Endodermal cell (in vitro differentiated cells): ENCODE results near the gene INPP4B. TPM values are rescaled to one million over a fixed set of nuclear protein-coding genes. Genes with fewer than 3 reads are reported as not detected.

Experiments used
- DNase-seq: peaks from one replicate; pipeline ENCODE4 v3.0.0-alpha.2; 2017
- H3K27ac ChIP-seq: 2 replicates; pipeline ENCODE4 v1.5.1; 2013; ENCODE audit warnings: mild to moderate bottlenecking, low read depth, low read length, moderate library complexity
- H3K27me3 ChIP-seq: 2 replicates; pipeline ENCODE4 v1.6.1; 2013; ENCODE audit warnings: mild to moderate bottlenecking, low read length, moderate library complexity; ENCODE audit not compliant: insufficient read depth, control insufficient read depth, poor library complexity, severe bottlenecking
- H3K36me3 ChIP-seq: 2 replicates; pipeline ENCODE4 v1.7.0; 2013; ENCODE audit warnings: mild to moderate bottlenecking, low read length, moderate library complexity; ENCODE audit not compliant: control insufficient read depth, insufficient read depth
- H3K4me1 ChIP-seq: one replicate; pipeline ENCODE4 v1.7.0; 2013; ENCODE audit warnings: low read length; ENCODE audit not compliant: control insufficient read depth, insufficient read depth
- H3K4me3 ChIP-seq: 2 replicates; pipeline ENCODE4 v1.5.1; 2013; ENCODE audit warnings: mild to moderate bottlenecking, low read length, moderate library complexity
- H3K9ac ChIP-seq: 2 replicates; pipeline ENCODE4 v1.6.1; 2013; ENCODE audit warnings: mild to moderate bottlenecking, low read length, moderate library complexity; ENCODE audit not compliant: poor library complexity, severe bottlenecking; ENCODE audit errors: extremely low read depth
- H3K9me3 ChIP-seq: 2 replicates; pipeline ENCODE4 v1.6.1; 2013; ENCODE audit warnings: mild to moderate bottlenecking, low read length, moderate library complexity; ENCODE audit not compliant: control insufficient read depth
- H3K27ac Mint-ChIP-seq: 2 replicates; pipeline ENCODE4 v1.8.0; 2020; ENCODE audit warnings: mixed read lengths
- H3K27me3 Mint-ChIP-seq: 2 replicates; pipeline ENCODE4 v1.8.0; 2021; ENCODE audit warnings: mild to moderate bottlenecking, mixed read lengths; ENCODE audit not compliant: insufficient read depth
- H3K36me3 Mint-ChIP-seq: 2 replicates; pipeline ENCODE4 v1.8.0; 2020; ENCODE audit warnings: low read depth, mixed read lengths
- H3K4me1 Mint-ChIP-seq: 2 replicates; pipeline ENCODE4 v1.8.0; 2020; ENCODE audit warnings: mixed read lengths
- H3K4me3 Mint-ChIP-seq: 2 replicates; pipeline ENCODE4 v1.8.0; 2020; ENCODE audit warnings: mild to moderate bottlenecking, moderate library complexity, mixed read lengths
- H3K9me3 Mint-ChIP-seq: 2 replicates; pipeline ENCODE4 v1.8.0; 2020; ENCODE audit warnings: mild to moderate bottlenecking, mixed read lengths
- WGBS, 2 experiments: methylation state at CpG; one replicate each; pipeline versions ENCODE4 v1.1.5 to v1.1.7; 2013; ENCODE audit warnings: missing lambda C conversion rate in 2 of 2, mixed read lengths in 1 of 2; ENCODE audit not compliant: insufficient coverage in 1 of 2, insufficient read length in 1 of 2; 5-methylcytosine and 5-hydroxymethylcytosine counted together
- total RNA-seq, 2 donors: library from RNA; stranded (reverse); fragmentation: NEBNext Ultra II Directional in 1 of 2; extraction: Animal tissue kit (Norgen Biotek cat#: 25700) in 1 of 2; gene quantifications; 2 replicates in 1 of 2; 3 replicates in 1 of 2; pipeline ENCODE4 v1.2.1, GENCODE V29; 2021
- TF ChIP-seq, protein P1 (sequence below): fragments of 200-600 bp; sonication (generic); conservative IDR thresholded peaks from 2 replicates; pipeline ENCODE4 v1.5.0; 2021; ENCODE audit warnings: antibody characterized with exemption, mild to moderate bottlenecking

Gene INPP4B
- total RNA-seq, 2 donors from 2014 or later = 0.64 to 0.66 TPM

DNA sequence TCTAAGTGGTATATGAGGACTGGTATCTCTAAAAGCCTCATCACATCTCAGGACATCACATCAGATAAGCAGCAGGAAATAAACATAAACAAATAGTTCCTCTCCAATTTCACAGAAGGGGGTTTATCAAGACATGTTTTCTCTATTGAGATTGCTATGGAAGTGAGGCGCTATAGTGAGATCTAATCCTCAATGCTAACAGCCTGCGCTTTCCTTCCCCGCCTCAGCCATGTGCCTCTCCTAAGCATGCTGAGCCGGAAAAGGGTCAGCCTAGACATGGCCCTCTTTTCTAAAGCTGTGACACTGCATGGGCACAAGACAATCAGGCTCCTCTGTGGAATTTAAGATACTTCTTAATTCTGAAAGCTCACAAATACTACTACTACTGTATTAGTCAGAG, 286.1 kb downstream of the INPP4B start:
- Mint-ChIP-seq H3K27me3 (peaks cover 26% of the 10 kb centered on the region), H3K4me1 (peaks cover 7% of the 10 kb centered on the region), H3K27ac (no peak overlapping the region), H3K4me3 (no peak overlapping the region), H3K36me3 (no peaks in the 10 kb centered on the region), H3K9me3 (peaks cover 2% of the 10 kb centered on the region)
- peaks cover 10% of the 10 kb centered on the region for H3K27me3 ChIP-seq
- TF ChIP-seq, protein P1, sequence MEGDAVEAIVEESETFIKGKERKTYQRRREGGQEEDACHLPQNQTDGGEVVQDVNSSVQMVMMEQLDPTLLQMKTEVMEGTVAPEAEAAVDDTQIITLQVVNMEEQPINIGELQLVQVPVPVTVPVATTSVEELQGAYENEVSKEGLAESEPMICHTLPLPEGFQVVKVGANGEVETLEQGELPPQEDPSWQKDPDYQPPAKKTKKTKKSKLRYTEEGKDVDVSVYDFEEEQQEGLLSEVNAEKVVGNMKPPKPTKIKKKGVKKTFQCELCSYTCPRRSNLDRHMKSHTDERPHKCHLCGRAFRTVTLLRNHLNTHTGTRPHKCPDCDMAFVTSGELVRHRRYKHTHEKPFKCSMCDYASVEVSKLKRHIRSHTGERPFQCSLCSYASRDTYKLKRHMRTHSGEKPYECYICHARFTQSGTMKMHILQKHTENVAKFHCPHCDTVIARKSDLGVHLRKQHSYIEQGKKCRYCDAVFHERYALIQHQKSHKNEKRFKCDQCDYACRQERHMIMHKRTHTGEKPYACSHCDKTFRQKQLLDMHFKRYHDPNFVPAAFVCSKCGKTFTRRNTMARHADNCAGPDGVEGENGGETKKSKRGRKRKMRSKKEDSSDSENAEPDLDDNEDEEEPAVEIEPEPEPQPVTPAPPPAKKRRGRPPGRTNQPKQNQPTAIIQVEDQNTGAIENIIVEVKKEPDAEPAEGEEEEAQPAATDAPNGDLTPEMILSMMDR = no peak
- H3K4me1 ChIP-seq = no peaks in the 10 kb centered on the region
- peak; percentile 53 for DNase-seq
- H3K27ac ChIP-seq = no peak overlapping the region
- 75 to 77% methylated on average over 3 to 4 of the region's 4 CpGs for WGBS, 2 experiments
- H3K9ac ChIP-seq = no peak overlapping the region
- no peaks in the 10 kb centered on the region for H3K9me3 ChIP-seq
- H3K4me3 ChIP-seq = no peak overlapping the region
- no peaks in the 10 kb centered on the region for H3K36me3 ChIP-seq

DNA sequence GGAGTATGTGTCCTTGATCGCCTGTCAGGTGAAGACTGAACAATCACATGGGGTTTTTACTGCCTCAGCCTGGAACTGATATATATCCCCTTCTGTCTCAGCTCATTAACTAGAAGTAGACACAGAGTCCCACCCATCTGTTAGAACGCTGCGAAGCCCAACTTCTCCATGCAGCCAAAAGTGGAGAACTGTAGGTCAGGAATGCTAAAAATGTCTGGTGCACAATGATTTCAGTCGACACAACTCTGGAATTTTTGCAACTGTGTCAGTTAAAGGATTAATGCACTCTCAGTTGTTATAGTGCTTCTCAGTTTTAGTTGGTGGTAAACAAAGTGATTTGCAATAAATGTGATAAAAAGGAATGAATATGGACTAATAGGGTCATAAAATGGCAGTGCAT, 287.2 kb downstream of the INPP4B start:
- Histone ChIP-seq H3K9me3 (no peaks in the 10 kb centered on the region), H3K4me1 (no peaks in the 10 kb centered on the region), H3K27me3 (peaks cover 10% of the 10 kb centered on the region), H3K27ac (no peak overlapping the region), H3K4me3 (no peak overlapping the region), H3K36me3 (no peaks in the 10 kb centered on the region), H3K9ac (no peak overlapping the region)
- H3K27ac Mint-ChIP-seq = no peak overlapping the region
- no peaks in the 10 kb centered on the region for H3K36me3 Mint-ChIP-seq
- peaks cover 7% of the 10 kb centered on the region for H3K4me1 Mint-ChIP-seq
- TF ChIP-seq, protein P1 = no peak
- 83 to 87% methylated on average over 2 to 4 of the region's 4 CpGs for WGBS, 2 experiments
- H3K9me3 Mint-ChIP-seq = no peaks in the 10 kb centered on the region
- DNase-seq = no peak
- no peak overlapping the region for H3K4me3 Mint-ChIP-seq
- H3K27me3 Mint-ChIP-seq = peaks cover 28% of the 10 kb centered on the region

DNA sequence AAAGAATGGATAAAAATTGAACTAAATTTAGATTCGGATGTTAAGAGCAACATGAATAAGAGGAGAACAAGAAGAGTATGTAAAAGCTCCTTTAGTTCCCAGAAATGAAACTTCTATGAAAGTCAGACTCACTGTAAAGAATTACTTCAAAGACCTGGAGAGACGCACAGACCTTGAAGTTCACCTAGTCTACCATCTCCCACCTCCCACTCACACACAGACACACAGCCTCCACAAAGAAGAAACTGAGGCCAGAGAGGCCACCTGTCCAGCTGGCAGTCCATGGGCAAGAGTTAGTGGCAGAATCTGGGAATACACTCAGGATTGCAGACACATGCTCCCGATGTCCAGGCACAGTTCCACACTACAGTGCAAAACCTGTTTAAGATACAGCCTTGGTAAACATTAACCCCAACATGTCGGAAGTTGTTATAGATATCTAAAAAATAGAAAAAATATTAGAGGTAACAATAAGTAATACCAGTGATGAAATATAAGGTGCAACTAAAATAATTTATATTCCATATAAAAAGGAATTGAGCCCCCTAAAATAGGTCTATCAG, 288.8 kb downstream of the INPP4B start:
- Histone ChIP-seq H3K36me3 (no peaks in the 10 kb centered on the region), H3K27ac (no peak overlapping the region), H3K4me1 (no peaks in the 10 kb centered on the region), H3K27me3 (peaks cover 10% of the 10 kb centered on the region), H3K4me3 (no peak overlapping the region), H3K9ac (no peak overlapping the region), H3K9me3 (no peaks in the 10 kb centered on the region)
- Mint-ChIP-seq H3K27me3 (peaks cover 25% of the 10 kb centered on the region), H3K4me1 (peaks cover 7% of the 10 kb centered on the region), H3K4me3 (no peak overlapping the region), H3K27ac (no peak overlapping the region), H3K9me3 (no peaks in the 10 kb centered on the region), H3K36me3 (no peaks in the 10 kb centered on the region)
- no peak for DNase-seq
- 90 to 92% methylated on average over 2 to 3 of the region's 4 CpGs for WGBS, 2 experiments
- TF ChIP-seq, protein P1 = no peak
